Measurements from ENCODE around the gene EIF1. TPM values are rescaled to one million over a fixed set of nuclear protein-coding genes. Genes with fewer than 3 reads are reported as not detected.
A peak's percentile ranks its signal among the peaks of the same experiment; 100 is the strongest.
"Not testable (repeated sequence)": the region's sequence is repeated elsewhere in the genome, so short reads cannot be mapped to it uniquely, and the experiment has no call there.

The EIF1 gene
- total and polyA plus RNA-seq, 2 donors from 2014 or later: 842 to 1,166 TPM

DNA sequence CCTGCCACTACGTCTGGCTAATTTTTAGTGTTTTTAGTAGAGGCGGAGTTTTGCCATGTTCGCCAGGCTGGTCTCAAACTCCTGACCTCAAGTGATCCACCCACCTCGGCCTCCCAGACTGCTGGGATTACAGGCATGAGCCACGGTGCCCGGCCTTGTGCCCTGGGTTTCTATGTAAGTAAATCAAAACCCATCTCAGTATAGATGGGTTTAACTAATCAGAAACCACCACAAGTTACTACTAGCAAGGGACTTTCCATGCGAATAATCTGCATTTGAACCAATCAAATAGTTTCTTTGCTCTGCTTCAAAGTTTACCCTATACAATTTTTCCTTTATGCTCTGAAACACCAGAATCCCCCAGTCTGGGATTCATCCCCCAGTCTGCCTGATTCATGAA lies 16.5 kb upstream of the EIF1 start:
- intact Hi-C loops (cut with DNase I): no loop called here
- H3K36me3 ChIP-seq (ENCODE audit: control insufficient read depth in 2 of 3, insufficient read depth in 3 of 3, low read length in 3 of 3): no peaks in the 10 kb centered on the region
- TF ChIP-seq, protein P1, sequence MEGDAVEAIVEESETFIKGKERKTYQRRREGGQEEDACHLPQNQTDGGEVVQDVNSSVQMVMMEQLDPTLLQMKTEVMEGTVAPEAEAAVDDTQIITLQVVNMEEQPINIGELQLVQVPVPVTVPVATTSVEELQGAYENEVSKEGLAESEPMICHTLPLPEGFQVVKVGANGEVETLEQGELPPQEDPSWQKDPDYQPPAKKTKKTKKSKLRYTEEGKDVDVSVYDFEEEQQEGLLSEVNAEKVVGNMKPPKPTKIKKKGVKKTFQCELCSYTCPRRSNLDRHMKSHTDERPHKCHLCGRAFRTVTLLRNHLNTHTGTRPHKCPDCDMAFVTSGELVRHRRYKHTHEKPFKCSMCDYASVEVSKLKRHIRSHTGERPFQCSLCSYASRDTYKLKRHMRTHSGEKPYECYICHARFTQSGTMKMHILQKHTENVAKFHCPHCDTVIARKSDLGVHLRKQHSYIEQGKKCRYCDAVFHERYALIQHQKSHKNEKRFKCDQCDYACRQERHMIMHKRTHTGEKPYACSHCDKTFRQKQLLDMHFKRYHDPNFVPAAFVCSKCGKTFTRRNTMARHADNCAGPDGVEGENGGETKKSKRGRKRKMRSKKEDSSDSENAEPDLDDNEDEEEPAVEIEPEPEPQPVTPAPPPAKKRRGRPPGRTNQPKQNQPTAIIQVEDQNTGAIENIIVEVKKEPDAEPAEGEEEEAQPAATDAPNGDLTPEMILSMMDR (IDR thresholded peaks at IDR 0.05; ENCODE audit: borderline replicate concordance, extremely low read depth, insufficient read depth): no peak
- DNase-seq (no peak), FAIRE-seq (no peak)
- H3K4me1 ChIP-seq (ENCODE audit: control insufficient read depth in 2 of 3, insufficient read depth in 2 of 3, low read depth in 1 of 3, low read length in 3 of 3): peaks cover 0 to 16% (median 9%) of the 10 kb centered on the region in 3 donors
- H3K4me3 ChIP-seq (ENCODE audit: low read length in 3 of 3): no peak overlapping the region
- no peaks in the 10 kb centered on the region for H3K27me3 ChIP-seq (ENCODE audit: control insufficient read depth, insufficient read depth, low read length)
- no peak overlapping the region for H3K9ac ChIP-seq (ENCODE audit: low read length in 3 of 3)
- H3K27ac ChIP-seq (ENCODE audit: low read depth in 2 of 2, low read length in 2 of 2): no peak overlapping the region
- H3K9me3 ChIP-seq (ENCODE audit: control insufficient read depth in 2 of 3, insufficient read depth in 1 of 3, low read length in 3 of 3): no peaks in the 10 kb centered on the region

DNA sequence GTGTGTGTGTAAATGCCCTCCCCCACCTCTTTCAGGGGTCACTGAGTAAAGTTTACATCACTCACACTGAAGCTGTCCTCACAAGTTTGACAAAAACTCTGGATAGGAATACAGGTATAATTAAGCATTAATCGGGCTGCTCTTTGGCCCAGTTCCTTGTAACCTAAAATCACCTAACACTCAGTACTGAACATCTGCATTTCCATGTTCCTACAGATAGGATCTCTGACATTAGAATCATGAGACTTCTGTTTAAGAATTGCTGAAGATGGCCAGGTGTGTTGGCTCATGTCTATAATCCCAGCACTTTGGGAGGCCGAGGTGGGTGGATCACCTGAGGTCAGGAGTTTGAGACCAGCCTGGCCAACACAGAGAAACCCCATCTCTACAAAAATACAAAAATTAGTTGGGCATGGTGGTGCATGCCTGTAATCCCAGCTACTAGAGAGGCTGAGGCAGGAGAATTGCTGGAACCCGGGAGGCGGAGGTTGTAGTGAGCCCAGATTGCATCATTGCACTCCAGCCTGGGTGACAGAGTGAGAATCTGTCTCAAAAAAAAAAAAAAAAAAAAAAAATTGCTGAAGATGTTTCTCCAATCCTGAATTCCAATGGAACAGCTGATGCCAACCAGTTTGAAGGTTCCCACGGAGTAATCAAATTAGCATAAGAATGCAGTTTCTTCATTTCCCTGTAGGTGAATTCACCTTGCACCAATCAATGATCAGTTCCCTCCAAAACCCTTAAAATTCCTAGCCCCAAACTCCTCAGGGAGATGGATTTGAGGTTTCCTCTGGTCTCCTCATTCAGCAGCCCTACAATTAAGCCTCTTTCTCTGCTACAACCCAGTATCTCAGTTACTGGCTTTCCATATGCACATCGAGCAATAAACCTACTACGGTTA lies 13.3 kb upstream of the EIF1 start:
- H3K36me3 ChIP-seq (ENCODE audit: control insufficient read depth in 2 of 3, insufficient read depth in 3 of 3, low read length in 3 of 3); intact Hi-C loops (cut with DNase I); H3K27me3 ChIP-seq (ENCODE audit: control insufficient read depth, insufficient read depth, low read length); FAIRE-seq; H3K9me3 ChIP-seq (ENCODE audit: control insufficient read depth in 2 of 3, insufficient read depth in 1 of 3, low read length in 3 of 3): not testable (repeated sequence)
- Histone ChIP-seq H3K4me3 (ENCODE audit: low read length in 3 of 3) (peak overlapping the region in 1 of 3 donors; percentile 7), H3K9ac (ENCODE audit: low read length in 3 of 3) (peak overlapping the region in 2 of 3 donors; percentile 9 to 16), H3K4me1 (ENCODE audit: control insufficient read depth in 2 of 3, insufficient read depth in 2 of 3, low read depth in 1 of 3, low read length in 3 of 3) (peaks cover 0 to 17% (median 15%) of the 10 kb centered on the region in 3 donors), H3K27ac (ENCODE audit: low read depth in 2 of 2, low read length in 2 of 2) (peak overlapping the region; percentile 77 to 86)
- DNase-seq: peak in 2 of 5 donors; percentile 59 to 66

DNA sequence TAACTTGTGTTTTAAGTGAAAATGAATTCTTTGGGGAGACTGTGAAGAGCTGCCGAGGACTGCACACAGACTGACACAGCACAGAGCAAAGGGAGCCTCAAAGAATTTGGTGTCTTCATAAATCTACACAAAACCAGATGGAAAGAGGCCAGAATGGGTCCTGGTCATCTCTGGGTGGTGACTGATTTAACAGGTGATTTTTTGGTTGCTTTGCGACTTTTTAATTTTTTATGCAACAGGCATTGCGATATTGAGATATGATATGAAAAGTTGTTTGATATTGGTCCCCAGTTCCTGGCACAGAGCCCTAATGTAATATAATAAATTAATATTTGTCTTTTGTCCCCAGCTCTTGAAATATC lies 12.6 kb upstream of the EIF1 start:
- Histone ChIP-seq H3K36me3 (ENCODE audit: control insufficient read depth in 2 of 3, insufficient read depth in 3 of 3, low read length in 3 of 3) (no peaks in the 10 kb centered on the region), H3K9ac (ENCODE audit: low read length in 3 of 3) (peak overlapping the region in 1 of 3 donors; percentile 9), H3K9me3 (ENCODE audit: control insufficient read depth in 2 of 3, insufficient read depth in 1 of 3, low read length in 3 of 3) (no peaks in the 10 kb centered on the region), H3K27me3 (ENCODE audit: control insufficient read depth, insufficient read depth, low read length) (no peaks in the 10 kb centered on the region), H3K27ac (ENCODE audit: low read depth in 2 of 2, low read length in 2 of 2) (peak overlapping the region; percentile 54 to 86), H3K4me1 (ENCODE audit: control insufficient read depth in 2 of 3, insufficient read depth in 2 of 3, low read depth in 1 of 3, low read length in 3 of 3) (peaks cover 0 to 17% (median 15%) of the 10 kb centered on the region in 3 donors), H3K4me3 (ENCODE audit: low read length in 3 of 3) (peak overlapping the region in 2 of 3 donors; percentile 6 to 7)
- DNase-seq (no peak), FAIRE-seq (no peak)
- TF ChIP-seq, protein P1 (IDR thresholded peaks at IDR 0.05; ENCODE audit: borderline replicate concordance, extremely low read depth, insufficient read depth): no peak
- intact Hi-C loops (cut with DNase I): no loop called here

DNA sequence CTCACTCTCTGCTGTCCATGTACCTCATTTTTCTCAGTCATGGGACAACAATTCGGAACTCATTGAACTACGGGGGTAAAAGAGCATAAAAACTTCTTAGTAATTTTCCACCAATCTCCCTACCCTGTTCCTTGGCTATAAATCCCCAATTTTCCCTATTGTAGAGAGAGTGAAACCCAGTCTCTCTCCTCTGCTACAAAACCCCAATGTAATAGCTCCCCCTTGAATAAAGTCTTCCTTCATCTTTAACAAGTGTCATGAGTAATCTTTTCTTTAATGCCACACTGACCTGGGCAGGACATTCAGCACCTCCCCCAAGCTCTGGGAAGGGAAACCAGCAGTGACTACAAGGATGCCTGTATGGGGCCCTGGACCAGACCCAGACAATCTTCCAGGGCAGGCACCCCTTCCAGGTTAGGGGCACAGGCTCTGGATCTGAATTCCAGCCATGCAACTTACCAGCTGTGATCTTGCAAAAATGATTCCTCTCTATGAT lies 10.2 kb upstream of the EIF1 start:
- no peaks in the 10 kb centered on the region for H3K36me3 ChIP-seq (ENCODE audit: control insufficient read depth in 2 of 3, insufficient read depth in 3 of 3, low read length in 3 of 3)
- H3K27me3 ChIP-seq (ENCODE audit: control insufficient read depth, insufficient read depth, low read length): no peaks in the 10 kb centered on the region
- TF ChIP-seq, protein P1 (IDR thresholded peaks at IDR 0.05; ENCODE audit: borderline replicate concordance, extremely low read depth, insufficient read depth): no peak
- H3K9me3 ChIP-seq (ENCODE audit: control insufficient read depth in 2 of 3, insufficient read depth in 1 of 3, low read length in 3 of 3): no peaks in the 10 kb centered on the region
- peak overlapping the region in 2 of 3 donors; percentile 3 to 43 for H3K4me3 ChIP-seq (ENCODE audit: low read length in 3 of 3)
- FAIRE-seq (no peak), DNase-seq (peak in 1 of 5 donors; percentile 68)
- H3K27ac ChIP-seq (ENCODE audit: low read depth in 2 of 2, low read length in 2 of 2): peak overlapping the region; percentile 83 to 85
- H3K9ac ChIP-seq (ENCODE audit: low read length in 3 of 3): peak overlapping the region in 2 of 3 donors; percentile 45 to 57
- H3K4me1 ChIP-seq (ENCODE audit: control insufficient read depth in 2 of 3, insufficient read depth in 2 of 3, low read depth in 1 of 3, low read length in 3 of 3): peaks cover 0 to 17% (median 15%) of the 10 kb centered on the region in 3 donors
- intact Hi-C loops (cut with DNase I): no loop called here
